Osteocyte (in vitro differentiated cells): ENCODE measurements around the gene CTNNBIP1. TPM values are rescaled to one million over a fixed set of nuclear protein-coding genes. Genes with fewer than 3 reads are reported as not detected.
A peak's percentile ranks its signal among the peaks of the same experiment; 100 is the strongest.

Experiments
- DNase-seq: peaks from one replicate; pipeline ENCODE4 v3.0.0; 2021; ENCODE audit warnings: mixed read lengths; ENCODE audit not compliant: unreplicated experiment; ENCODE audit errors: extremely low spot score
- H3K27ac Mint-ChIP-seq: one replicate; pipeline ENCODE4 v1.8.0; 2021; ENCODE audit warnings: mild to moderate bottlenecking, mixed read lengths; ENCODE audit not compliant: unreplicated experiment
- H3K27me3 Mint-ChIP-seq: one replicate; pipeline ENCODE4 v1.8.0; 2021; ENCODE audit warnings: mixed read lengths; ENCODE audit not compliant: unreplicated experiment
- H3K36me3 Mint-ChIP-seq: one replicate; pipeline ENCODE4 v1.8.0; 2021; ENCODE audit warnings: mixed read lengths; ENCODE audit not compliant: unreplicated experiment
- H3K4me1 Mint-ChIP-seq: one replicate; pipeline ENCODE4 v1.8.0; 2021; ENCODE audit warnings: mixed read lengths; ENCODE audit not compliant: unreplicated experiment
- H3K4me3 Mint-ChIP-seq: one replicate; pipeline ENCODE4 v1.8.0; 2021; ENCODE audit warnings: mild to moderate bottlenecking, moderate library complexity, mixed read lengths; ENCODE audit not compliant: unreplicated experiment
- H3K9me3 Mint-ChIP-seq: one replicate; pipeline ENCODE4 v1.8.0; 2021; ENCODE audit warnings: mixed read lengths; ENCODE audit not compliant: unreplicated experiment
- long read RNA-seq: library from polyadenylated mRNA; unstranded; transcript quantifications from one replicate; pipeline ENCODE4 v2.0.0, GENCODE V29; 2021
- total RNA-seq: library from RNA; stranded (reverse); gene quantifications from 2 replicates; pipeline ENCODE4 v1.2.1, GENCODE V29; 2021
- TF ChIP-seq, protein P1 (sequence below): fragments of 200-600 bp; sonication (generic); IDR thresholded peaks from 2 replicates; pipeline ENCODE4 v1.5.0; 2021; ENCODE audit warnings: antibody characterized with exemption, mild to moderate bottlenecking, moderate library complexity

CTNNBIP1 gene, protein sequence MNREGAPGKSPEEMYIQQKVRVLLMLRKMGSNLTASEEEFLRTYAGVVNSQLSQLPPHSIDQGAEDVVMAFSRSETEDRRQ
- 27.6 and 30.4 TPM in 2 replicates for total RNA-seq
- long read RNA-seq, partial matches to known transcripts: 0 of 5 reads
- long read RNA-seq, other reads (novel, unspliced or antisense): 5 of 5 reads

DNA sequence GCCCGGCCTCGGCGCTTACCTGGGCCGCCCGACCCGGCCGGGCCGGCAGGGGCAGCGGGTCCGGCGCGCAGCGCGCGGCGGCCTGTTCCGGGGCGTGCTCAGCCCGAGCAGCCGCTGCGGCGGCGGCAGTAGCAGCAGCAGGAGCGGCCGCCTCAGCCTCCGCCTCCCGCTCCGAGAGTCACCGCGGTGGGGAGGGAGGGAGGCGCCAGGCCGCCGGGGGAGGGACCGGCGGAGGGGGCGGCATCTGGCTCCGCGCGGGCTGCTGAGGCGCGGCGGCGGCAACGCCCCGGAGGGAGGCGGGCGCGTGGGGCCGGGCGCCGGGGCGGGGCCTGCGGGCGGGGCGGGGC lies at the start of gene CTNNBIP1:
Gene CTNNBIP1 (minus strand): TSS at position 194 of the 347 bp plus-strand sequence. CDS start 38,205 bp downstream, outside the sequence.
- H3K9me3 Mint-ChIP-seq: no peaks in the 10 kb centered on the region
- peaks cover 2% of the 10 kb centered on the region for H3K36me3 Mint-ChIP-seq
- H3K4me3 Mint-ChIP-seq: peak within 1 kb of the TSS; percentile 93
- peak within 1 kb of the TSS; percentile 98 for H3K27ac Mint-ChIP-seq
- peaks cover 27% of the 10 kb centered on the region for H3K4me1 Mint-ChIP-seq
- TF ChIP-seq, protein P1, sequence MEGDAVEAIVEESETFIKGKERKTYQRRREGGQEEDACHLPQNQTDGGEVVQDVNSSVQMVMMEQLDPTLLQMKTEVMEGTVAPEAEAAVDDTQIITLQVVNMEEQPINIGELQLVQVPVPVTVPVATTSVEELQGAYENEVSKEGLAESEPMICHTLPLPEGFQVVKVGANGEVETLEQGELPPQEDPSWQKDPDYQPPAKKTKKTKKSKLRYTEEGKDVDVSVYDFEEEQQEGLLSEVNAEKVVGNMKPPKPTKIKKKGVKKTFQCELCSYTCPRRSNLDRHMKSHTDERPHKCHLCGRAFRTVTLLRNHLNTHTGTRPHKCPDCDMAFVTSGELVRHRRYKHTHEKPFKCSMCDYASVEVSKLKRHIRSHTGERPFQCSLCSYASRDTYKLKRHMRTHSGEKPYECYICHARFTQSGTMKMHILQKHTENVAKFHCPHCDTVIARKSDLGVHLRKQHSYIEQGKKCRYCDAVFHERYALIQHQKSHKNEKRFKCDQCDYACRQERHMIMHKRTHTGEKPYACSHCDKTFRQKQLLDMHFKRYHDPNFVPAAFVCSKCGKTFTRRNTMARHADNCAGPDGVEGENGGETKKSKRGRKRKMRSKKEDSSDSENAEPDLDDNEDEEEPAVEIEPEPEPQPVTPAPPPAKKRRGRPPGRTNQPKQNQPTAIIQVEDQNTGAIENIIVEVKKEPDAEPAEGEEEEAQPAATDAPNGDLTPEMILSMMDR: no peak
- DNase-seq: no peak
- no peaks in the 10 kb centered on the region for H3K27me3 Mint-ChIP-seq

DNA sequence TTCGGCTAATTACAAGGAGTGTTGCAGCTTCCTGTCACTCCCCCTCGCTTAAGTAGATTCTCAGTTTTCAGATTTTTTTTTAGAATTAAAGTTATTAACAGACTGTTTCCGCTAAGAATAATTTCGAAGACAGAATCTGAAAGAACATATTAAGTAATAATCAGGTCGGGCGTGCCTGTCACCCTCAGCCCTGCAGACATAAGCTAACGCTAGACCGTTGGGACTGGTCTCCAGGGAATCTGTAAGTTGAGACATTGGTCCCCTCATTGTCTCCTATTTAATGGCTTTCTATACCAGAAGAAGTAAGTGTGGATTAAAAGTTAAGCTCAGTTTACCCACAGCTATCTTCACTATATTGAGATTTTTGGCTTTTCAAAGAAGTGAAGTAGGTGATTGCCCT lies 47.7 kb upstream of the CTNNBIP1 start:
- DNase-seq: no peak
- Mint-ChIP-seq H3K36me3 (peaks cover 2% of the 10 kb centered on the region), H3K27me3 (no peaks in the 10 kb centered on the region), H3K9me3 (no peaks in the 10 kb centered on the region), H3K4me3 (no peak overlapping the region), H3K4me1 (peaks cover 7% of the 10 kb centered on the region), H3K27ac (no peak overlapping the region)
- TF ChIP-seq, protein P1: no peak

DNA sequence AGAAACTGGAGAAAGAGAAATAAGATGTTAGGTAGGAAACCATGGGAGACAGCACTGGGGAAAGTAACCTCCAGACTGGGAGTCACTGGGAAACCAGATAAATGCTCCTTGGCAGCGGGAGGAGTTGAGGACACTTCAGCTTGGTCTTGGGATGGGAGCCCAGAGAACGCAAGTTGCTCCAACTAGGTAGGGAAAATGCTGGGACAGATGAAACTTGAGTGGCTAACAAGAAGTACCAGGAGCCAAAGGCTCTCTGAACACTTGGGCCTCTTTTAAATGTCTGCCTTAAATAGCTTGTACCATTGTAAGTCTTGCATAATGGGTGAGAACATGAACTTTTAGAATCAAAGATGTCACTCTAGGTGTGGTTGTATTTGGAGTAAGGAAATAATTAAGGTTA lies 36.2 kb upstream of the CTNNBIP1 start:
- H3K36me3 Mint-ChIP-seq: peaks cover 11% of the 10 kb centered on the region
- H3K4me3 Mint-ChIP-seq: no peak overlapping the region
- no peaks in the 10 kb centered on the region for H3K27me3 Mint-ChIP-seq
- TF ChIP-seq, protein P1: no peak
- DNase-seq: no peak
- no peak overlapping the region for H3K27ac Mint-ChIP-seq
- H3K4me1 Mint-ChIP-seq: peaks cover 19% of the 10 kb centered on the region
- H3K9me3 Mint-ChIP-seq: no peaks in the 10 kb centered on the region

DNA sequence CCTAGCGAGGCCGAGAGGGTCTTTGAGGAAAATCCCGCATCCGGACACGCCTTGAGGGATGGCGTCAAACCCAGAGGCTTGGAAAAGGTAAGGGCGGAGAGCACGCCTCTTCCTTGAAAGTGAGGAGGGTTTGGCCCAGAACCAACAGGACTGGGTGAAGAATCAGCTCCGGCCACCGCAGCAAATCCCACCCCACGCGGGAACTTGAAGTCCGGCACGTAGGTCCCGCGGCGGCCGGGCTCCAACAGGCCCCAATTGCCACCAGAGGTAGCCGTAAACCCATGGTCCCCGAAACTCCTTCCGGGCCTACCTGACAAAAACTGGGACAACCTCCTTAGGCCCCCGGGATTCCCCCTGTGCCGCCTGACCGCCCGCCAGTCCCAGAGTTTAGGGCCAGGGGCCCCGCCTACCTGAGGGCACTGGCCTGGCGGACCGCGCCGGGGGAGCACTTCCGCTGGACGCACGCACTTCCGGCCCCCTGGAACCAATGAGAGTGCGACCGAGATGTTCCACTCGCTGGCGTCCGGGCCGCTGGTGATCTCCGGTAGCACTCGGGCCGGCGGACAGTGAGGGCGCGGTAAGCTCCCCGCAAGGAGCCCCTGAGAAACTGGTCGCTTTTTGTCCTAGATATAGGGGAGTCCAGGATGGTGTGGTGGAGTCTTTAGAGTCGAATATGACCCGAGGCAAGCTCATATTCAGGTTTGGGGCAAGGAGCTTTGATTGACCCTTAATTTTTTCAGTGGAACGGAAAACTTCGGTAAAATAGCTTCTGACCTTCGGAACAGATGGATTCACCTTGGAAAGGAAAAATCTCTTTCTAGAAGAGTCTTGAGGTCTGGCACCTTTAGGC lies 33.1 kb upstream of the CTNNBIP1 start, which contains the start of the genes LZIC and NMNAT1:
Gene LZIC (minus strand): TSS at position 453 of the 850 bp plus-strand sequence. CDS start 6,772 bp downstream, outside the sequence.
Gene NMNAT1 (plus strand): TSS at position 537 of the 850 bp plus-strand sequence. CDS start 28,599 bp downstream, outside the sequence.
- Mint-ChIP-seq H3K9me3 (no peaks in the 10 kb centered on the region), H3K4me3 (peak within 1 kb of the TSS; percentile 96), H3K27me3 (no peaks in the 10 kb centered on the region), H3K27ac (peak within 1 kb of the TSS; percentile 98), H3K36me3 (peaks cover 12% of the 10 kb centered on the region), H3K4me1 (peaks cover 16% of the 10 kb centered on the region)
- TF ChIP-seq, protein P1: no peak
- DNase-seq: peak; percentile 96

DNA sequence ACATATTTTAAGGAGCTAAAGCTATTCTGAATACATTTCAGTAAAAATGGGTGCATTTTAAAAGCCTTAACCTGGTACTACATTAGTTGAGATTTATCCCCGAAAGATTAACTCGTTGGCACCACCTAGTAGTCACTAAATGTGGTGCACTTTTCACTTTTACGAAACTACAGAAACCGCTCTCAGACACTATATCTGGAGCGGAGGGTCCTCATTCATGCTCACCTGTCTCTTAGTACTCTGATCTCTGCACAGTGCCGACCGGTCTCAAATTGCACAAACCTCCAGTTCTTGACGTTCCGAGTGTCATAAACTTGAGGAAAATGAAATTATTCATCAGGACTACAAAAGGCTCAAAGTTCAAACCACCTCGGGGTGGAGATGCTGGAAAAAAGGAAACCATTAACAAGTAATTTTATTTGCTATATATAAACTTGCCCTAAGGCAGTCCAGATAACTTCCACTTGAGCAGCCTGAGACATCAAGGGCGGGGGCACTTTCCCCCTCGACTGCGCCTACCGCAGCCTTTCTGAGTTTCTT lies 32.4 kb upstream of the CTNNBIP1 start:
- Mint-ChIP-seq H3K9me3 (no peaks in the 10 kb centered on the region), H3K36me3 (peaks cover 9% of the 10 kb centered on the region), H3K27me3 (no peaks in the 10 kb centered on the region), H3K4me1 (peaks cover 16% of the 10 kb centered on the region), H3K27ac (peak overlapping the region; percentile 98), H3K4me3 (peak overlapping the region; percentile 96)
- no peak for DNase-seq
- TF ChIP-seq, protein P1: peak; percentile 74
